ENCODE data around the gene HPSE. TPM values are rescaled to one million over a fixed set of nuclear protein-coding genes. Genes with fewer than 3 reads are reported as not detected.

HPSE gene
- polyA plus RNA-seq, 1 donor from 2014 or later = 0.16 TPM

- TF ChIP-seq SMC3 (conservative IDR thresholded peaks at IDR 0.05; ENCODE audit: poor library complexity) (no peak), POLR2AphosphoS5 (IDR thresholded peaks at IDR 0.05) (no peak), MXI1 (conservative IDR thresholded peaks at IDR 0.05; ENCODE audit: poor library complexity, severe bottlenecking) (no peak), TAF1 (IDR thresholded peaks at IDR 0.05; ENCODE audit: low read depth) (no peak), EP300 (conservative IDR thresholded peaks at IDR 0.05; ENCODE audit: poor library complexity, severe bottlenecking) (no peak), EZH2 (IDR thresholded peaks at IDR 0.05; ENCODE audit: borderline replicate concordance, insufficient read depth, low read length, poor library complexity, severe bottlenecking) (no peak)
- TF ChIP-seq, protein P1, sequence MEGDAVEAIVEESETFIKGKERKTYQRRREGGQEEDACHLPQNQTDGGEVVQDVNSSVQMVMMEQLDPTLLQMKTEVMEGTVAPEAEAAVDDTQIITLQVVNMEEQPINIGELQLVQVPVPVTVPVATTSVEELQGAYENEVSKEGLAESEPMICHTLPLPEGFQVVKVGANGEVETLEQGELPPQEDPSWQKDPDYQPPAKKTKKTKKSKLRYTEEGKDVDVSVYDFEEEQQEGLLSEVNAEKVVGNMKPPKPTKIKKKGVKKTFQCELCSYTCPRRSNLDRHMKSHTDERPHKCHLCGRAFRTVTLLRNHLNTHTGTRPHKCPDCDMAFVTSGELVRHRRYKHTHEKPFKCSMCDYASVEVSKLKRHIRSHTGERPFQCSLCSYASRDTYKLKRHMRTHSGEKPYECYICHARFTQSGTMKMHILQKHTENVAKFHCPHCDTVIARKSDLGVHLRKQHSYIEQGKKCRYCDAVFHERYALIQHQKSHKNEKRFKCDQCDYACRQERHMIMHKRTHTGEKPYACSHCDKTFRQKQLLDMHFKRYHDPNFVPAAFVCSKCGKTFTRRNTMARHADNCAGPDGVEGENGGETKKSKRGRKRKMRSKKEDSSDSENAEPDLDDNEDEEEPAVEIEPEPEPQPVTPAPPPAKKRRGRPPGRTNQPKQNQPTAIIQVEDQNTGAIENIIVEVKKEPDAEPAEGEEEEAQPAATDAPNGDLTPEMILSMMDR (IDR thresholded peaks at IDR 0.05; ENCODE audit: poor library complexity, severe bottlenecking) = no peak
- TF ChIP-seq, protein P2, sequence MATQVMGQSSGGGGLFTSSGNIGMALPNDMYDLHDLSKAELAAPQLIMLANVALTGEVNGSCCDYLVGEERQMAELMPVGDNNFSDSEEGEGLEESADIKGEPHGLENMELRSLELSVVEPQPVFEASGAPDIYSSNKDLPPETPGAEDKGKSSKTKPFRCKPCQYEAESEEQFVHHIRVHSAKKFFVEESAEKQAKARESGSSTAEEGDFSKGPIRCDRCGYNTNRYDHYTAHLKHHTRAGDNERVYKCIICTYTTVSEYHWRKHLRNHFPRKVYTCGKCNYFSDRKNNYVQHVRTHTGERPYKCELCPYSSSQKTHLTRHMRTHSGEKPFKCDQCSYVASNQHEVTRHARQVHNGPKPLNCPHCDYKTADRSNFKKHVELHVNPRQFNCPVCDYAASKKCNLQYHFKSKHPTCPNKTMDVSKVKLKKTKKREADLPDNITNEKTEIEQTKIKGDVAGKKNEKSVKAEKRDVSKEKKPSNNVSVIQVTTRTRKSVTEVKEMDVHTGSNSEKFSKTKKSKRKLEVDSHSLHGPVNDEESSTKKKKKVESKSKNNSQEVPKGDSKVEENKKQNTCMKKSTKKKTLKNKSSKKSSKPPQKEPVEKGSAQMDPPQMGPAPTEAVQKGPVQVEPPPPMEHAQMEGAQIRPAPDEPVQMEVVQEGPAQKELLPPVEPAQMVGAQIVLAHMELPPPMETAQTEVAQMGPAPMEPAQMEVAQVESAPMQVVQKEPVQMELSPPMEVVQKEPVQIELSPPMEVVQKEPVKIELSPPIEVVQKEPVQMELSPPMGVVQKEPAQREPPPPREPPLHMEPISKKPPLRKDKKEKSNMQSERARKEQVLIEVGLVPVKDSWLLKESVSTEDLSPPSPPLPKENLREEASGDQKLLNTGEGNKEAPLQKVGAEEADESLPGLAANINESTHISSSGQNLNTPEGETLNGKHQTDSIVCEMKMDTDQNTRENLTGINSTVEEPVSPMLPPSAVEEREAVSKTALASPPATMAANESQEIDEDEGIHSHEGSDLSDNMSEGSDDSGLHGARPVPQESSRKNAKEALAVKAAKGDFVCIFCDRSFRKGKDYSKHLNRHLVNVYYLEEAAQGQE (IDR thresholded peaks at IDR 0.05; ENCODE audit: borderline replicate concordance) = no peak
- H2AFZ ChIP-seq (ENCODE audit: low read depth, low read length) = no peak overlapping the region
These were observed 11.5 kb downstream of the HPSE start for GRCh38 chr4:83323136-83323535.

GRCh38 chr4:83320548-83320947 lies 14.1 kb downstream of the HPSE start:
- no peaks in the 10 kb centered on the region for H4K20me1 ChIP-seq (ENCODE audit: insufficient read depth)
- H3K4me2 ChIP-seq (ENCODE audit: low read length) = no peak overlapping the region
- H3K9ac ChIP-seq (ENCODE audit: low read length) = no peak overlapping the region
- H3K36me3 ChIP-seq (ENCODE audit: insufficient read depth, low read length) = no peaks in the 10 kb centered on the region
- TF ChIP-seq, protein P1 (IDR thresholded peaks at IDR 0.05; ENCODE audit: poor library complexity, severe bottlenecking) = no peak
- no peak for TF ChIP-seq RAD21 (conservative IDR thresholded peaks at IDR 0.05)
- TF ChIP-seq TAF1 (IDR thresholded peaks at IDR 0.05; ENCODE audit: low read depth) = no peak
- TF ChIP-seq EP300 (conservative IDR thresholded peaks at IDR 0.05; ENCODE audit: poor library complexity, severe bottlenecking) = no peak
- no peak for TF ChIP-seq POLR2AphosphoS5 (IDR thresholded peaks at IDR 0.05)
- H3K9me3 ChIP-seq (ENCODE audit: low read length) = no peaks in the 10 kb centered on the region
- no peak overlapping the region for H3K27ac ChIP-seq (ENCODE audit: low read length)
- no peaks in the 10 kb centered on the region for H3K9me2 ChIP-seq (ENCODE audit: insufficient read depth, low read length)
- H3K79me2 ChIP-seq (replicated peaks; ENCODE audit: insufficient read depth, low read length) = no peaks in the 10 kb centered on the region
- H3K4me3 ChIP-seq (ENCODE audit: low read length) = no peak overlapping the region
- H3K27me3 ChIP-seq (ENCODE audit: insufficient read depth, low read depth, low read length) = no peaks in the 10 kb centered on the region
- no peak overlapping the region for H2AFZ ChIP-seq (ENCODE audit: low read depth, low read length)
- no peaks in the 10 kb centered on the region for H3F3A ChIP-seq (ENCODE audit: insufficient read depth, low read length, poor library complexity, severe bottlenecking)

More at GRCh38 chr4:83323136-83323535, 11.5 kb downstream of the HPSE start:
- Histone ChIP-seq H3K79me2 (replicated peaks; ENCODE audit: insufficient read depth, low read length) (no peaks in the 10 kb centered on the region), H3K27me3 (ENCODE audit: insufficient read depth, low read depth, low read length) (no peaks in the 10 kb centered on the region), H3K4me3 (ENCODE audit: low read length) (no peak overlapping the region), H3K9ac (ENCODE audit: low read length) (no peak overlapping the region), H3K9me2 (ENCODE audit: insufficient read depth, low read length) (no peaks in the 10 kb centered on the region), H3K4me2 (ENCODE audit: low read length) (no peak overlapping the region), H4K20me1 (ENCODE audit: insufficient read depth) (no peaks in the 10 kb centered on the region), H3K36me3 (ENCODE audit: insufficient read depth, low read length) (no peaks in the 10 kb centered on the region), H3K27ac (ENCODE audit: low read length) (no peak overlapping the region), H3F3A (ENCODE audit: insufficient read depth, low read length, poor library complexity, severe bottlenecking) (no peaks in the 10 kb centered on the region), H3K9me3 (ENCODE audit: low read length) (no peaks in the 10 kb centered on the region)
